A673 (cell line): Measurements from ENCODE around the gene REXO1.

Experiments used
- CTCF ChIP-seq: fragments of 300-800, 200-600 bp; sonication (generic); conservative IDR thresholded peaks from 2 replicates; pipeline ENCODE4 v1.5.1; 2017; ENCODE audit warnings: low read depth, mild to moderate bottlenecking, antibody characterized with exemption, low read length, moderate library complexity, mixed read lengths
- EZH2 ChIP-seq: fragments of 200-600 bp; sonication (generic); IDR thresholded peaks from 2 replicates; pipeline ENCODE4 v1.6.1; 2017; ENCODE audit warnings: borderline replicate concordance, low read depth, mild to moderate bottlenecking, mixed read lengths, antibody characterized with exemption, low read length; ENCODE audit not compliant: poor library complexity, severe bottlenecking

- no peak for TF ChIP-seq CTCF
- TF ChIP-seq EZH2 = no peak
Measured at GRCh38 chr19:1815605-1816529, 32.4 kb downstream of the REXO1 start.
